UCSD-AML1 (cell line): ENCODE data around the gene SLC25A43.
"Not testable (repeated sequence)": the region's sequence is repeated elsewhere in the genome, so short reads cannot be mapped to it uniquely, and the experiment has no call there.

Experiments used
- DNase-seq: peaks from one replicate; lab custom pipeline; 2025; ENCODE audit not compliant: unreplicated experiment; lab: John Stamatoyannopoulos, UW

The SLC25A43 gene

DNA sequence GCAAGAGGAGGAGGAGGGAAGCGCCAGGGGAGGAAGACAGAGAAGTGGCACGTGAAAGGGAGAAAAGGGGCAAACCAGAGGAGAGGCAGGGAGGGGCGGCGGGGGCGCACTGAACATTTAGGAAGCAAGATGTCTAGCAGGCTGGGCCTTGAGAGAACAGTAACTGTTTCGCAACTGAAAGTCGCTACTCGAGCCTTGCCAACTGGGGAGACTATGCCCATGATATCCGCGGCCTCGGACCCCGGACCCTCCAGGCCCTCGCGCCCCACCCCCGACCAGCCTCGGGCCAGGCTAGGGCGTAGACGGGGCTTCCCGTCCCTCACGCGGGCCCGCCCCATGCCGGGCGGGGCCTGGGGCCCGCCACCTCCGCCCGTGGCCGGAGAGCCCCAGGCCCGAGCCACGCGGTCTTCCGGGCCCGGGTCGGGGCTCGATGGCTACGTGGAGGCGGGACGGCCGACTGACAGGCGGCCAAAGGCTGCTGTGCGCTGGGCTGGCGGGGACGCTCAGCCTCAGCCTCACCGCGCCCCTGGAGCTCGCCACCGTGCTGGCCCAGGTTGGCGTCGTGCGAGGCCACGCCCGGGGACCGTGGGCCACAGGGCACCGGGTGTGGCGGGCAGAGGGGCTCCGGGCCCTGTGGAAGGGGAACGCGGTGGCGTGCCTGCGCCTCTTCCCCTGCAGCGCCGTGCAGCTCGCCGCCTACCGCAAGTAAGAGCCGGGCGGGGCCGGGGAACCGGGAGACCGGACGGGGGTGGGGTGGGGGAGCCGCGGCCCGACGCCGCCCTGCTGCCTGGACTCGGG lies at the start of gene SLC25A43:
SLC25A43 (plus strand) TSS at position 363 of the 798 bp plus-strand sequence; CDS start at position 431, 68 bp downstream.
- peak; percentile 53 for DNase-seq

DNA sequence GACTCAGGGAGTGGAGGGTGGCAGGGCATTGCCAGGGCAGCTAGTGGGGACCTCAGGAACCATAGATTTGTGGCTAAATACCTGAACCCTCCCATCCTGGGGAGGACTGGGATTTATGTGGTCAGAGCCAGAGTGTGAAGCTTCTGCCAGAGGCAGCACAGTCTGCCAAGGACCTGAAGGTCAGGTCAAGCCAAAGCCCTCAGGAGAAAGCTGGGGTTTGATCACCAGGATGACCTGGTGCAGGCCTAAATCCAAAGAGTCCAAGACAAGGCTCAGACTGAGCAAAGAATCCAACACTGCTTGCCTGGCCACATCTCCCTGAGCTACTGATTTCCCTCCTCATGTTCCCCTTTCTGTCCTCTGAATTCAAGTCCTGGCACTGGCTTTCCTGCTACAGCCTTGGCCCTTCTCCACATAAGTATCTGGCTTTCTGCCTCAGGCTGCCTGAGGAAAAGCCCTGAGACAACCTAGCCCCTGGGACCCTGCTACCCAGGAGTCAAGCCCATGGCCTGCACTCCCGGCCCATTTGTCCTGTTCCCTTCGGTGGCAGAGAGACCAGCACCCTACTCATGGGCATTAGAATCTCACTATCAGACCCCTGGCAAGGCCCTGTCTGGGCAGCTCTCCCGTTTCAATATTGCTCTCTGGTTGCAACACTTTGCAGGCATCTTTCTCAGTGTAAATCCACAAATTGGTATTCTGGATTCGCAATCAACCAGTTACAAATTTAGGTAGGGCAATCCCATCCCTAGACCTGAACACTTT lies 39.3 kb upstream of the SLC25A43 start:
- no peak for DNase-seq

DNA sequence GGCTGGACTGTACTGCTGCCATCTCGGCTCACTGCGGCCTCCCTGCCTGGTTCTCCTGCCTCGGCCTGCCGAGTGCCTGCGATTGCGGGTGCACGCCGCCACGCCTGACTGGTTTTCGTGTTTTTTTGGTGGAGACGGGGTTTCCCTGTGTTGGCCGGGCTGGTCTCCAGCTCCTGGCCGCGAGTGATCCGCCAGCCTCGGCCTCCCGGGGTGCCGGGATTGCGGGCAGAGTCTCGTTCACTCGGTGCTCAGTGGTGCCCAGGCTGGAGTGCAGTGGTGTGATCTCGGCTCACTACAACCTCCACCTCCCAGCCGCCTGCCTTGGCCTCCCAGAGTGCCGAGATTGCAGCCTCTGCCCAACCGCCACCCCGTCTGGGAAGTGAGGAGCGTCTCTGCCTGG lies 37.7 kb upstream of the SLC25A43 start:
- not testable (repeated sequence) for DNase-seq

DNA sequence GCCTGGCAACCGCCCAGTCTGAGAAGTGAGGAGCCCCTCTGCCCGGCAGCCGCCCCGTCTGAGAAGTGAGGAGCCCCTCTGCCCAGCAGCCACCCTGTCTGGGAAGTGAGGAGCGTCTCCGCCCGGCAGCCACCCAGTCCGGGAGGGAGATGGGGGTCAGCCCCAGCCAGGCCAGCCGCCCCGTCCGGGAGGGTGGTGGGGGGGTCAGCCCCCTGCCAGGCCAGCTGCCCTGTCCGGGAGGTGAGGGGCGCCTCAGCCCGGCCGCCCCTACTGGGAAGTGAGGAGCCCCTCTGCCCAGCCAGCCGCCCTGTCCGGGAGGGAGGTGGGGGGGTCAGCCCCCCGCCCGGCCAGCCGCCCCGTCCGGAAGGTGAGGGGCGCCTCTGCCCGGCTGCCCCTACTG lies 37.1 kb upstream of the SLC25A43 start:
- DNase-seq = not testable (repeated sequence)

DNA sequence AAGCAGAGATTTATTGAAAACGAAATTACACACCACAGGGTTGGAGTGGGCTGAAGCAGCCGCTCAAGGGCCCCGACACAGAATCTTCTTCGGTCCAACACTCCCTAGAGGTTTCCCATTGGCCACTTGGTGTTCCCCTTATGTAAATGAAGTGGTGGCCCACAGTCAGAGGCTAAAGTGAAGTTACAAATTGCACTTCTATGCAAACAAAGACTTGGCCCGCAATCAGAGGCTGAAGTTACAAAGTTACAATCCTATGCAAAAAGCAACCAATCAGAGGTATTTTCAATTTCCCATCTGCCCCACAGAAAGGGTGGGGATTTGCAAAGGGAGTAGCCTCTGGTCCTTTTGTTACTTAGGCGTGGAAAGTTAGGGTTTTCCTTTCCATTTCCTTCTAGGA lies 35.7 kb upstream of the SLC25A43 start:
- DNase-seq = no peak

DNA sequence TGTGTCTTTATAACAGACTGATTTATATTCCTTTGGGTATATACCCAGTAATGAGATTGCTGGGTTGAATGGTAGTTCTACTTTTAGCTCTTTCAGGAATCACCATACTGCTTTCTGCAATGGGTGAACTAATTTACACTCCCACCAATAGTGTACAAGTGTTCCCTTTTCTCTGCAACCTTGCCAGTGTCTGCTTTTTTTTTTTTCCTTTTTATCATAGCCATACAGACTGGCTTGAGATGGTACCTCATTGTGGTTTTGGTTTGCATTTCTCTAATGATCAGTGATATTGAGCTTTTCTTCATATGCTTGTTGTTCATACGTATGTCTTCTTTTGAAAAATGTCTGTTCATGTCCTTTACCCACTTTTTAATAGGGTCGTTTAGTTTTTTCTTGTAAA lies 27.3 kb upstream of the SLC25A43 start:
- not testable (repeated sequence) for DNase-seq

DNA sequence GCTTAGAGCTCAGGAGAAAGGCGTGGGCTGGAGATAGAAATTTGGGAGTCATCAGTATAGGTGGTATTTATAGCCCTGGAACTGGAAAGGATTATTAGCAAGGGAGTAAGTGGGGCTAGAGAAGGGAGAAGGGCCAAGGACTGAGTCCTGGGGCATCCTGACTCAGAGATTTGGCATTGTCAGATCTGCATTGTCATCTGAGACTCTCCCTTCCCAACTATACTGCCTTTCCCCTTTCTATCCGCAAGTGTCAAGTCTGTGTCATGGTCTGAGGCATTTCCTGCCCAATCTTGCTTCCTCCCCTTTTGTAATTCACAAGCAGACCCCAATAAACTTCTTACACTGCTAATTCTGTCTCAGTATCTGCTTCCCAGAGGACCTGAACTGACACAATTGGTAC lies 24.4 kb upstream of the SLC25A43 start:
- DNase-seq = no peak

DNA sequence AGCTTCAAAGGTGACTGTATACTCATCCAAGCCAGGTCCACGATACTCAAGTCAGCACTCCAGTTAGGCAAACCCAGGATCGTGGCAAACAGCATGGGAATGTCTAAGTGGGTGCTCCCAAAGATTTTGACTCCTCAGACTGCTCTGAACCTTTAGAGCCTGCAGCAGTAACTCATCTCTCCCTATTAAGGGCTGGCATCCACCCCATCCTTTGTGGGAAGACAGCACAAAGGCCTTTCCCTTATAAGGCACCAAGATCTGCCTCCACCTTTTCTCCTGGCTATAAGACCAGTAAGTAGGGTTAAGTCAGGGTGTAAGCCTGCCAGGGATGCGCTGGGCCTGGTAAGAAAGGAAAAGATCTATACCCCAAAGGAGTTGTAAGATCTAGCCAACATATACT lies 23.6 kb upstream of the SLC25A43 start:
- no peak for DNase-seq

DNA sequence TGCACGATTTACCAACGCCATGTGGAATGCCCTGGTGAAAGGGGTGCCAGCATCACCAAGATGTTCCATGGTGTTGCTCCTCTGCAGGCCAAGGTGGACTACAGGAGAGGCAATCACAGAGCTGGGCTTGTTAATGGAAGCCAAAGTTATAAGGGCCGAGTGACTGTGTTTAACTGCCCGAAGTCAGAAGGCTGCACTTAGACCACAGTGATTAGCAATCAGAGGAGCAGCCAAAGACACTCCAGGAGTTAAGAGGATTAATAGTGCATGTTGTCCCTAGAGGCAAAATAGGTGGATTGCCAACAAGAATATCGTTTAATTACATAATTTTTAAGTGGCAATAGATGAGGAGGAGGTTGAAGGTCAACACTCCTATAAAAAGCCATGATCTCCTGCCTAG lies 22.8 kb upstream of the SLC25A43 start:
- DNase-seq = no peak

DNA sequence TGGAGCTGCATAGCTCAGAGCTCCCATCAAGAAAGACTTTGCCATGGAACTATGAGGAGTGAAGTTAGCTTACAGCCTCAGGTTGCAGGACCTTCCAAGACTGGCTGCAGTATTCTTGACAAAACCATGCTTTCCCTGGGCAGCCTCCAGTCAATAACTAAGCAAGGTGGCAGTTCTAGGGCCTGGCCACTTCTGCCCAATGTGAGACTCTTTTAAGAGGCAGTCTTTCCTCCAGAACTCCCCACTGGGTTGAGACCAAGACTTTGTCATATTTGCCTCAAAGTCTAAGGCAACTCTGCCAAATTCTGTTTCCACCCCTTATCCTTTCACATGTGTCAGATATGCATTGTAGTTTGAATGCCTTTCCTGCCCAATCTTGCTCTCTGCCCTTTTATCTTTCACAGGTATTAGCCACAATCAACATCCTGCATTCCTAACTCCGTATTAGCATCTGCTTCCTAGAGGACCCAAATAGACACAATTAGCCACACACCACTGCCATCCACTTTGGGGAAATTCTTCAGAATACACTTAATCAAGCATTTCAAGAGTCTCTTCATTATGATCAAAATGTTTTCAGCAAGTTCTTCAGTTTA lies 17.7 kb upstream of the SLC25A43 start:
- no peak for DNase-seq

DNA sequence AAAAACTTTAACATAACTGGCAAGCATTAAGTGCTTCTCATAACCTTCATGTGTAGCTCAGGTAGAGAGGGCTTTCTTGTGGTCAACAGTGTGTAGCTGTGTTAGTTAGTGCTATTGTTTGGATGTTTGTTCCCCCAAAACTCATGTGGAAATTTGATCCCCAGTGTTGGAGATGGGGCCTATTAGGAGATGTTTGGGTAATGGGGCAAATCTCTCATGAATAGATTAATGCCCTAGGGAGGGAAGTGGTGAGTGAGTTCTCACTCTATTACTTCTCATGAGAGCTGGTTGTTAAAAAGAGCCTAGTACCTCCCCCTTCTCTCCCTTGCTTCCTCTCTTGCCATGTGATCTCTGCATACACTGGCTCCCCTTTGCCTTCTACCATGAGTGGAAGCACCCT lies 16.5 kb upstream of the SLC25A43 start:
- no peak for DNase-seq

DNA sequence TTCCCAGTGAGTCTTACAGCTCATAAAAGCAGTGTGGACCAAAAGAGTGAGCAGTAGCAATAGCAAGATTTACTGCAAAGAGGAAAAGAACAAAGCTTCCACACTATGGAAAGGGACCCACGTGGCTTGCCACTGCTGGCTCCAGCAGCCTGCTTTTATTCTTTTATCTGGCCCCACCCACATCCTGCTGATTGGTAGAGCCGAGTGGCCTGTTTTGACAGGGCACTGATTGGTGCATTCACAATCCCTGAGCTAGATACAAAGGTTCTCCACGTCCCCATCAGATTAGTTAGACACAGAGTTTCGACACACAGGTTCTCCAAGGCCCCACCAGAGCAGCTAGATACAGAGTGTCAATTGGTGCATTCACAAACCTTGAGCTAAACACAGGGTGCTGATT lies 12.5 kb upstream of the SLC25A43 start:
- DNase-seq = not testable (repeated sequence)

DNA sequence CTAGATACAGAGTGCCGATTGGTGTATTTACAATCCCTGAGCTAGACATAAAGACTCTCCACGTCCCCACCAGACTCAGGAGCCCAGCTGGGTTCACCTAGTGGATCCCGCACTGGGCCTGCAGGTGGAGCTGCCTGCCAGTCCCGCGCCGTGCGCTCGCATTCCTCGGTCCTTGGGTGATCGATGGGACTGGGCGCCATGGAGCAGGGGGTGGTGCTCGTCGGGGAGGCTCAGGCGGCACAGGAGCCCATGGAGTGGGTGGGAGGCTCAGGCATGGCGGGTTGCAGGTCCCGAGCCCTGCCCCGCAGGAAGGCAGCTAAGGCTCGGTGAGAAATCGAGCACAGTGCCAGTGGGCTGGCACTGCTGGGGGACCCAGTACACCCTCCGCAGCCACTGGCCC lies 11.7 kb upstream of the SLC25A43 start:
- DNase-seq = not testable (repeated sequence)

DNA sequence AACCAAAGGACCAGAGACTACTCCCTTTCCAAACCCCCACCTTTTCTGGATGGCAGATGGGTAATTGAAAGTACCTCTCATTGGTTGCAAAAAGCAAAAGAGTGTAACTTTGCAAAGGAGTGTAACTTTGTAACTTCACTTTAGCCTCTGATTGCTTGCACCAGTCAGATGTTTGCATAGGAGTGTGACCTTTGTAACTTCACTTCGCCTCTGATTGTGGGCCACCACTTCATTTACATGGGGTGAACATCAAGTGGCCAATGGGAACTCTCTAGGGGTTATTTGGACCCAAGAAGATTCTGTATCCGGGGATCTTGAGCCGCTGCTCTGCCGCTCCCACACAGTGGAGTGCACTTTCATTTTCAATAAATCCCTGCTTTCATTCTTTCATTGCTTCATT lies 9.9 kb upstream of the SLC25A43 start:
- no peak for DNase-seq

DNA sequence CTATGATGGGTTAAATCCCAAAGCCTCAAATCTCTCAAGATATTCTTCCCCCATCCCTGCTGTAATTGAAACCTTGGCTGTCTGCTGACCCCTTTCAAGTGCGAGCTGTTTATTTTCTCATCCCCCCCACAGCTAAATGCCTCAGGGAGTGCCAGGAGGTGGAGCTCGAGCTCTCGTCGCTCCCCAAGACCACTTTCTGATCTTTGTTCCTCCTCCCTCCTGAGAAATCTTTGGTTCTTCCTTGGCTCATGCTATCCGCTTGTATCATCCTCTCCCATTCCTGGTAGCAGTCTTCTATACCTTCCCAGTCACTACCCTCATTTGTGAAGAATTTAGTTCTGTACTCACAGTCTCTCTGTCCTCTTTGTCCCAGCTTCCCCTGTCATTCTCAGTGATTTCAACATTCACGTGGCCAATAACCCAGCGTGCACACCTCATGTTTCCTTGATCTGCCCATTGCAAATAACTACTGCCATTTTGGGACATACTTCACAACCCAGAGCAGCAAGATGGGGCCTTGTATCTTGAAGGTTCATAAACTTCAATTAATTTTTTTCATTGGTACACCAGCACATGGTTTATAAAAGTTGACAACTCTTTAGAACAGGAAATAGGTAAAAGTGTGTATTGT lies 9.2 kb upstream of the SLC25A43 start:
- DNase-seq = no peak

DNA sequence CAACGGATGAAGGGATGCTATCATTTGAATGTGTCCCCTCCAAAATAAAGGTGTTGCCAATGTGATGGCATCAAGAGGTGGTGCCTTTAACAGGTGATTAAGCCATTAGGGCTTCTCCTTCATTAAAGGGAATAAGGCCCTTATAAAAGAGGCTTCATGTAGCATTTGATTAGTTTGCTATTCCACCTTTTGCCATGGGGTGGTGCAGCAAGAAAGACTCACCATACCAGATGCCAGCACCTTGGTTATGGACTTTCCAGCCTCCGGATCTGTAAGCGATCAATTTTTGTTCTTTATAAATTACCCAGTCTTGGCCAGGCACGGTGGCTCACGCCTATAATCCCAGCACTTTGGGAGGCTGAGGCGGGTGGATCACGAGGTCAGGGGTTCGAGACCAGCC lies 7.9 kb upstream of the SLC25A43 start:
- DNase-seq = no peak

DNA sequence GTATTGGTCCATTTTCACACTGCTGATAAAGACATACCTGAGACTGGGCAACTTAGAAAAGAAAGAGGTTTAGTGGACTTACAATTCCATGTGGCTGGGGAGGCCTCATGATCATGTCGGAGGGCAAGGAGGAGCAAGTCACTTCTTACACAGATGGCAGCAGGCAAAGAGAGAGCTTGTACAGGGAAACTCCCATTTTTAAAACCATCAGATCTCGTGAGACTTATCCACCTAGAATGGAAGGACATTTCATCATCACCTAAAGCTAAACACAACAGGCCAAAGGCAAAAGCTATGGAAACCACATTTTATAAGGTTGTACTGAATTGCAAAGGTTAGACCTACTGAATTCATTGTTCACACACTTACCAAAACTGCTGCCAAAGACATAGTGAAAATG lies 6.0 kb upstream of the SLC25A43 start:
- no peak for DNase-seq

DNA sequence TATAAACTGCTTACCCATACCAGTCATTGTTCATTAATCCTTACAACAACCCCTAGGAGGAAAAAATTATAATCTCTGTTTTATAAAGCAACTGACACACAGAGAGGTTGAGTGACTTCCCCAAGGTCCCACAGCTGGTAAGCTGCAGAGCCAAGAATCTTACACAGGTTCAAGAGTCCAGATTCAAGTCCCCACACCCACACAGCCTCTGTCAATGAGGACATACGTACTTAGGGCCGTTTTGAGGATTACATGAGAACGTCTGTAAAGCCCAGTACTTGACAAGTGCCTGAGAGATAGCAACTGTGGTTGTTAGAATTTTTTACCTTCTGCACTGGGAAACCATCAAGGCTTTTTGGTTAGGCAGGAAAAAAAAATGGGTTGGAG lies 556 bp upstream of the SLC25A43 start:
- DNase-seq = no peak

DNA sequence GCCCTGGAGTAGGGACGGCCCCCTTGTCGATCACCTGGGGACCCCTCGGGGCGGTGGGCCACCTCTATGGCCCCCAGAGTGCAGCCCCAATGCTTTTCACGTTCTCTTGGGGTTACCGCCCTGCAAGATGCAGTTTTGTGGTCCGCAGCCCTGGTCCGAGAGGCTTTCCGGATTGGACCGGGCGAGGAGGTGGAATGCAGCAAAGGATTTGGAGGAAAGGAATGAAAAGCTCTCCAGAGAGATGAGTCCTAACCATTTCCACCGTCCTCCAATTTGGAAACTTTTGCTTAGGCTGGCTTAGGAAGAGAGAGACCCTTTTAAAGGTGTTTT lies 601 bp downstream of the SLC25A43 start:
- DNase-seq = no peak

DNA sequence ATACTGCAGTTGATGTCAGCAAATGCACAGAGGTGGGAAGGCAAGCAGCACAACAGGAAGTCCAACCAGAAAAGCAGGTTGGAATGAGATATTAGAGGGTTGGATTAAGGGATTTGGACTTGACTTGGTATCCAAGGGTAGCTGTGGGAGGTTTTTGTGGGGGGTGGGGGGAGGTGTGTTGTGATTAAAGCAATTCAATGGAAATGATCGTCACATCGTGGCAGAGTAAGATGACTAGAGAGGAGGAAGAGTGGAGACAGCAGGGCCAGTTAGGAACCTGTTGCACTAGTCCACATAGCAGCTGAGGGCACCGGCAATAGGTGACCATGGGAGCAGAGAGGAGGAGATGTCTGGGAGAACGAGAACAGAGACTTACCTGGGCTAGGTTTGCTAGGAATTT lies 2.4 kb downstream of the SLC25A43 start:
- DNase-seq = no peak

DNA sequence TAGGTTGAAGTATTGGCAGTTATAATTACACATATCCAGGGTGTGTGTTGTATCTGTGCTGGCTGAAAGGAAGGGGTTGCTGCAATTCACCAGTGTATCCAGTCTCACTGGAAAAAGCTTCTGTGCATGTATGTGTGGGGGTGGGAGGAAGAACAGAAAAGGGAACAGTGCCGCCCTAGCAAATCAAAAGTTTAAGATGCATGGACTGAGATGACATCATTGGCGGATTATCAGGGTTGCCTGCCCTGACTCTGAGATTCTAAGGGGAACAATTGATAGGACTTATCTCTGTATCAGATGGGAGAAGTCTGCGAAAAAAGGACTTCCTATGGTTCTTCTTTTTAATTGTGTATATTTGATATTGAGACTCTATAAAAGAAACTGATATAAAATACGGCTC lies 3.5 kb downstream of the SLC25A43 start:
- DNase-seq = no peak

DNA sequence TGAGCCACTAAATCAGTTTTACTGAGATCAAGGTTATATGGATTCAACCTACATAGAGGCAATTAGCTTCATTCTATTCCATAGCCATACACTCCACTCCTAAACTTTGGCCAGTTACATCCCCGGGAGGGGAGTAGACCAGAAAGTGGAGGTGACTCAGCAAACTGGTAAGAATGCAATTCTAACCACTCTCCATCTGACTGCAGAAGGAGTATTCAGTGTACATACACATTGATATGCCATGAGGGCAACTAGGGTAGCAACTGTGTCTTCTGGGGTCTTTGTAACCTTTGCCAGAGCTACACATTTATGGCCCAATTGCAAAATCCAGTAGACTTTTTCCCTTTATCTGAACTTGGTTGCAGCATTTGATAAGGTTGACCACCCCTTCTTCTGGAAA lies 7.6 kb downstream of the SLC25A43 start:
- DNase-seq = no peak
